Measurements from ENCODE around the gene RBM17.

The RBM17 gene

GRCh38 chr10:6065835-6066234 lies 23.0 kb upstream of the RBM17 start:
- Histone ChIP-seq H3K4me3 (ENCODE audit: low read depth, low read length) (no peak overlapping the region), H3K4me1 (no peaks in the 10 kb centered on the region), H3K36me3 (no peaks in the 10 kb centered on the region), H3K9me3 (no peaks in the 10 kb centered on the region), H3K27me3 (peaks cover 20% of the 10 kb centered on the region)
- no peak for DNase-seq
- TF ChIP-seq CTCF (IDR thresholded peaks at IDR 0.05; ENCODE audit: low read depth, low read length): no peak

GRCh38 chr10:6067457-6067856 lies 21.4 kb upstream of the RBM17 start:
- no peak for TF ChIP-seq CTCF (IDR thresholded peaks at IDR 0.05; ENCODE audit: low read depth, low read length)
- H3K4me1 ChIP-seq: no peaks in the 10 kb centered on the region
- H3K27me3 ChIP-seq: peaks cover 24% of the 10 kb centered on the region
- H3K4me3 ChIP-seq (ENCODE audit: low read depth, low read length): no peak overlapping the region
- no peaks in the 10 kb centered on the region for H3K9me3 ChIP-seq
- no peaks in the 10 kb centered on the region for H3K36me3 ChIP-seq
- DNase-seq: no peak

- no peaks in the 10 kb centered on the region for H3K9me3 ChIP-seq
- H3K4me3 ChIP-seq (ENCODE audit: low read depth, low read length): no peak overlapping the region
- no peak for TF ChIP-seq CTCF (IDR thresholded peaks at IDR 0.05; ENCODE audit: low read depth, low read length)
- H3K36me3 ChIP-seq: no peaks in the 10 kb centered on the region
- DNase-seq: no peak
- peaks cover 30% of the 10 kb centered on the region for H3K27me3 ChIP-seq
- no peaks in the 10 kb centered on the region for H3K4me1 ChIP-seq
These were observed 20.8 kb upstream of the RBM17 start for GRCh38 chr10:6068006-6068405.

- Histone ChIP-seq H3K4me3 (ENCODE audit: low read depth, low read length) (no peak overlapping the region), H3K9me3 (no peaks in the 10 kb centered on the region), H3K27me3 (peaks cover 32% of the 10 kb centered on the region), H3K36me3 (no peaks in the 10 kb centered on the region), H3K4me1 (no peaks in the 10 kb centered on the region)
- no peak for DNase-seq
- no peak for TF ChIP-seq CTCF (IDR thresholded peaks at IDR 0.05; ENCODE audit: low read depth, low read length)
These were observed 20.4 kb upstream of the RBM17 start for GRCh38 chr10:6068422-6068821.

- no peaks in the 10 kb centered on the region for H3K4me1 ChIP-seq
- no peak for DNase-seq
- H3K9me3 ChIP-seq: no peaks in the 10 kb centered on the region
- no peak overlapping the region for H3K4me3 ChIP-seq (ENCODE audit: low read depth, low read length)
- H3K27me3 ChIP-seq: peaks cover 36% of the 10 kb centered on the region
- H3K36me3 ChIP-seq: no peaks in the 10 kb centered on the region
- TF ChIP-seq CTCF (IDR thresholded peaks at IDR 0.05; ENCODE audit: low read depth, low read length): no peak
These were observed 19.5 kb upstream of the RBM17 start for GRCh38 chr10:6069081-6069931.

GRCh38 chr10:6070660-6071059 lies 18.2 kb upstream of the RBM17 start:
- no peaks in the 10 kb centered on the region for H3K36me3 ChIP-seq
- no peak for DNase-seq
- H3K4me1 ChIP-seq: no peaks in the 10 kb centered on the region
- no peak overlapping the region for H3K4me3 ChIP-seq (ENCODE audit: low read depth, low read length)
- H3K9me3 ChIP-seq: no peaks in the 10 kb centered on the region
- peaks cover 45% of the 10 kb centered on the region for H3K27me3 ChIP-seq
- no peak for TF ChIP-seq CTCF (IDR thresholded peaks at IDR 0.05; ENCODE audit: low read depth, low read length)
